ENCODE results near the gene TMEM191C.
"Not testable (repeated sequence)": the region's sequence is repeated elsewhere in the genome, so short reads cannot be mapped to it uniquely, and the experiment has no call there.

- not testable (repeated sequence) for TF ChIP-seq ZNF274 (IDR thresholded peaks at IDR 0.05; ENCODE audit: low read depth, low read length); YY1 (IDR thresholded peaks at IDR 0.05; ENCODE audit: insufficient read depth, insufficient read length); SUZ12 (IDR thresholded peaks at IDR 0.05; ENCODE audit: extremely low read depth, insufficient read depth, insufficient read length)
Measured at GRCh38 chr22:21435998-21436810, 31.0 kb upstream of the TMEM191C start.
